SH-SY5Y (cell line): ENCODE data around the gene DEAF1.

Experiments used
- GATA2 ChIP-seq: IDR thresholded peaks from 2 replicates; pipeline ENCODE4 v1.6.1; 2011; ENCODE audit warnings: mild to moderate bottlenecking, low read depth, low read length
- GATA3 ChIP-seq: IDR thresholded peaks from 2 replicates; pipeline ENCODE4 v1.6.1; 2011; ENCODE audit warnings: low read depth, mild to moderate bottlenecking, low read length, moderate library complexity

GRCh38 chr11:595400-595799 is 99.6 kb downstream of the DEAF1 start:
- TF ChIP-seq GATA3 (no peak), GATA2 (no peak)
